ENCODE results near the gene ARL6IP1. TPM values are rescaled to one million over a fixed set of nuclear protein-coding genes. Genes with fewer than 3 reads are reported as not detected.
A peak's percentile ranks its signal among the peaks of the same experiment; 100 is the strongest.

The ARL6IP1 gene
- total and polyA plus RNA-seq, 2 of the 13 experiments (the other 11 are each of a cell fraction or from before 2014, with no cell fraction given): 263 to 373 TPM

DNA sequence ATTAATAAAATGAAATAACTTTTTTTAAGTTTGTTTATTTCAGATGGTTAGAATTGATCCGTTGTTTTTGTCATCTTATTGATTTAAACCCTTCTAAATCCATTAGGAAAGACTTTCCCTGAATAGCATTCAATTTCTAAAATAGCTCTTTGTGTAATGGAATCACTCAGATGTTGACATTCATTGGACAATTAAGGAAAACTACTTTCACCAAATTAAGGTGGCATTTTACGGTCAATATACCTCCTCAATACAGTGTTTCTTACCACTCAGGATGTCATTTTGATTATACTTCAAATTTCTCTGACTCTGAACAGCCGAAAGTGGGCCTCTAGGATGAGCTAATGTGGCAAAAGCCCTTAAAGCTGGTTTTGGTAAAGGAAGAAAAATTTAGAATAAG, 1.8 kb downstream of the ARL6IP1 start (continued):
- TF ChIP-seq, protein P1, sequence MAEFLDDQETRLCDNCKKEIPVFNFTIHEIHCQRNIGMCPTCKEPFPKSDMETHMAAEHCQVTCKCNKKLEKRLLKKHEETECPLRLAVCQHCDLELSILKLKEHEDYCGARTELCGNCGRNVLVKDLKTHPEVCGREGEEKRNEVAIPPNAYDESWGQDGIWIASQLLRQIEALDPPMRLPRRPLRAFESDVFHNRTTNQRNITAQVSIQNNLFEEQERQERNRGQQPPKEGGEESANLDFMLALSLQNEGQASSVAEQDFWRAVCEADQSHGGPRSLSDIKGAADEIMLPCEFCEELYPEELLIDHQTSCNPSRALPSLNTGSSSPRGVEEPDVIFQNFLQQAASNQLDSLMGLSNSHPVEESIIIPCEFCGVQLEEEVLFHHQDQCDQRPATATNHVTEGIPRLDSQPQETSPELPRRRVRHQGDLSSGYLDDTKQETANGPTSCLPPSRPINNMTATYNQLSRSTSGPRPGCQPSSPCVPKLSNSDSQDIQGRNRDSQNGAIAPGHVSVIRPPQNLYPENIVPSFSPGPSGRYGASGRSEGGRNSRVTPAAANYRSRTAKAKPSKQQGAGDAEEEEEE (CRISPR knock-in tag; IDR thresholded peaks at IDR 0.05; ENCODE audit: borderline replicate concordance): no peak
- no peak for TF ChIP-seq TOE1 (CRISPR knock-in tag; IDR thresholded peaks at IDR 0.05)
- no peak for TF ChIP-seq MEF2D (CRISPR knock-in tag; IDR thresholded peaks at IDR 0.05)
- TF ChIP-seq ATF7 (IDR thresholded peaks at IDR 0.05): no peak
- no peak for TF ChIP-seq ATF7 (CRISPR knock-in tag; IDR thresholded peaks at IDR 0.05)
- no peak for TF ChIP-seq YY1 (IDR thresholded peaks at IDR 0.05; ENCODE audit: insufficient read depth, insufficient replicate concordance, low read depth, low read length)

- no TSS peak for BruUV-seq (replicated peaks)
- intact Hi-C loops (cut with micrococcal nuclease; ENCODE audit: unreplicated experiment): loop anchor here (10.0 kb wide), 1 partner anchor 727 kb away; the partner anchor contains the start of genes CCP110 and GDE1
- DNase-seq (ENCODE audit: low spot score): no peak
- Histone ChIP-seq H3K27me3 (ENCODE audit: control insufficient read depth in 1 of 2, insufficient read depth in 2 of 2, low read length in 2 of 2) (no peaks in the 10 kb centered on the region; a peak in 1 of 5 replicates), H3K36me3 (replicated peaks in 1 of 2; ENCODE audit: control insufficient read depth in 1 of 2, insufficient read depth in 2 of 2, low read length in 2 of 2) (peaks cover 7 to 45% of the 10 kb centered on the region in 2 experiments), H4K20me1 (ENCODE audit: insufficient read depth, low read length) (peaks cover 24% of the 10 kb centered on the region), H3K27ac (ENCODE audit: extremely low read length, insufficient read depth, low read length) (no peak overlapping the region), H3K4me1 (ENCODE audit: insufficient read depth, low read length) (peaks cover 66% of the 10 kb centered on the region), H3K79me2 (ENCODE audit: insufficient read depth, low read length) (peaks cover 55% of the 10 kb centered on the region), H3K9me3 (ENCODE audit: low read length) (no peaks in the 10 kb centered on the region), H3K9ac (ENCODE audit: insufficient read depth, low read depth, low read length) (no peak overlapping the region), H2AFZ (ENCODE audit: low read length) (no peak overlapping the region), H3K4me2 (ENCODE audit: low read depth, low read length) (no peak overlapping the region), H3K4me3 (replicated peaks in 1 of 3; ENCODE audit: insufficient read depth in 1 of 3, low read depth in 2 of 3, low read length in 3 of 3) (no peak overlapping the region)
- POLR2A ChIA-PET: interaction anchor here (8.9 kb wide), 1 partner anchor 9 kb away, joined by 545 read pairs; the partner anchor contains the start of gene RPS15A
- in situ Hi-C loops (cut with HindIII; ENCODE audit: extremely low pct_ligation_motif_present, low pct_unique_long_range_greater_than_20kb): no loop called here
- WGBS (ENCODE audit: low lambda C conversion rate): 96% methylated on average over 4 of the region's 4 CpGs
- CTCF ChIA-PET (ENCODE audit: low intra/inter-chr PET ratio, low total read pairs): no interaction called here
- FAIRE-seq: no peak
- TF ChIP-seq KLF13 (CRISPR knock-in tag; IDR thresholded peaks at IDR 0.05) (no peak), POLR2AphosphoS2 (IDR thresholded peaks at IDR 0.05; ENCODE audit: low read depth, low read length) (0 out of 2 replicates have a peak, but pooled peaks have one; percentile 15)
- no peak for ATAC-seq
Observed at GRCh38 chr16:18797746-18798145, 3.6 kb downstream of the ARL6IP1 start.
